K562 (cell line): ENCODE results near the gene UFC1. TPM values are rescaled to one million over a fixed set of nuclear protein-coding genes. Genes with fewer than 3 reads are reported as not detected.
A peak's percentile ranks its signal among the peaks of the same experiment; 100 is the strongest.

ENCODE experiments used
- AFF1 ChIP-seq, 2 experiments: fragments of 450-650 bp; IDR thresholded peaks; 2 replicates each; pipeline ENCODE4 v1.6.1; 2018; ENCODE audit warnings: mild to moderate bottlenecking in 2 of 2, low read depth in 1 of 2; ENCODE audit not compliant: partially characterized antibody in 2 of 2
- BCLAF1 ChIP-seq, 2 experiments: fragments of 450-650 bp in 1 of 2; IDR thresholded peaks; 2 replicates each; pipeline ENCODE4 v1.6.1; 2011 to 2017; ENCODE audit warnings: low read depth in 2 of 2, antibody characterized with exemption in 1 of 2, borderline replicate concordance in 1 of 2, low read length in 1 of 2, mild to moderate bottlenecking in 1 of 2, mixed read lengths in 1 of 2; ENCODE audit not compliant: control insufficient read depth in 1 of 2
- CEBPG ChIP-seq, 3 experiments: fragments of 200-800 bp in 1 of 3; sonication (Bioruptor generic) in 1 of 3; sonication (generic) in 1 of 3; formaldehyde crosslinking in 1 of 3; IDR thresholded peaks in 2 of 3; conservative IDR thresholded peaks in 1 of 3; 2 replicates each; pipeline versions ENCODE4 v1.6.1 to v1.8.0; 2016 to 2022; ENCODE audit warnings: missing compliant biosample characterization in 2 of 3, missing genetic modification characterization in 2 of 3, mild to moderate bottlenecking in 1 of 3, missing genetic modification reagents in 1 of 3
- PML ChIP-seq: IDR thresholded peaks from 2 replicates; pipeline ENCODE4 v1.6.1; 2012; ENCODE audit warnings: low read length, inconsistent platforms
- POLR2H ChIP-seq: IDR thresholded peaks from 2 replicates; pipeline ENCODE4 v1.6.1; 2016; ENCODE audit warnings: missing genetic modification characterization, low read depth, mild to moderate bottlenecking, control low read depth, missing compliant biosample characterization, moderate library complexity
- SP1 ChIP-seq: sonication (generic); formaldehyde crosslinking; IDR thresholded peaks from 2 replicates; pipeline ENCODE4 v1.8.1; 2022; ENCODE audit warnings: mild to moderate bottlenecking, missing genetic modification reagents
- UBTF ChIP-seq, 2 experiments: IDR thresholded peaks; 2 replicates each; pipeline ENCODE4 v1.6.1; 2012; ENCODE audit warnings: improper control_type of control experiment in 2 of 2, low read depth in 2 of 2, low read length in 2 of 2, borderline replicate concordance in 1 of 2
- ZBTB17 ChIP-seq: fragments of 450-650 bp; formaldehyde crosslinking; IDR thresholded peaks from 2 replicates; pipeline ENCODE4 v1.4.0; 2020; ENCODE audit warnings: mild to moderate bottlenecking
- ZNF12 ChIP-seq: sonication (generic); formaldehyde crosslinking; IDR thresholded peaks from 2 replicates; pipeline ENCODE4 v1.4.0; 2020; ENCODE audit warnings: mild to moderate bottlenecking, missing genetic modification reagents
- ZNF445 ChIP-seq: fragments of 250-450 bp; sonication (Bioruptor Pico); IDR thresholded peaks from 2 replicates; pipeline ENCODE4 v1.4.0; 2020; ENCODE audit warnings: low read depth, mild to moderate bottlenecking, moderate library complexity
- polyA plus RNA-seq, 8 experiments: library from polyadenylated mRNA; depleted of rRNA in 4 of 8; stranded (reverse) in 5 of 8; unstranded in 3 of 8; fragments of >200 nt; fragmentation: Nextera tagmentation in 2 of 8; fragmentation: Illumina TruSeq in 1 of 8; extraction: Ambion mirVana in 2 of 8; extraction: Trizol in 1 of 8; gene quantifications; 2 replicates each; pipeline versions ENCODE4 v1.2.1 to v1.2.3, GENCODE V29; 2011 to 2014; ENCODE audit warnings: inconsistent platforms in 1 of 8, missing spikeins in 1 of 8
- total RNA-seq, 7 experiments: library from RNA; depleted of rRNA in 6 of 7; stranded (reverse); fragments of >200 nt in 6 of 7; fragmentation: Illumina TruSeq in 2 of 7; extraction: Trizol in 2 of 7; gene quantifications; 2 replicates each; pipeline versions ENCODE4 v1.2.1 to v1.2.3, GENCODE V29; 2011 to 2021; ENCODE audit warnings: low replicate concordance in 1 of 7
- TF ChIP-seq, protein P1 (sequence below): fragments of 250-450 bp; sonication (Bioruptor Pico); IDR thresholded peaks from 2 replicates; pipeline ENCODE4 v1.9.0; 2021; ENCODE audit warnings: mild to moderate bottlenecking, inconsistent platforms

UFC1 gene
- total and polyA plus RNA-seq, 9 of the 15 experiments (the other 6 are each of a cell fraction or from before 2014, with no cell fraction given): 92.8 to 220 (median 161) TPM

DNA sequence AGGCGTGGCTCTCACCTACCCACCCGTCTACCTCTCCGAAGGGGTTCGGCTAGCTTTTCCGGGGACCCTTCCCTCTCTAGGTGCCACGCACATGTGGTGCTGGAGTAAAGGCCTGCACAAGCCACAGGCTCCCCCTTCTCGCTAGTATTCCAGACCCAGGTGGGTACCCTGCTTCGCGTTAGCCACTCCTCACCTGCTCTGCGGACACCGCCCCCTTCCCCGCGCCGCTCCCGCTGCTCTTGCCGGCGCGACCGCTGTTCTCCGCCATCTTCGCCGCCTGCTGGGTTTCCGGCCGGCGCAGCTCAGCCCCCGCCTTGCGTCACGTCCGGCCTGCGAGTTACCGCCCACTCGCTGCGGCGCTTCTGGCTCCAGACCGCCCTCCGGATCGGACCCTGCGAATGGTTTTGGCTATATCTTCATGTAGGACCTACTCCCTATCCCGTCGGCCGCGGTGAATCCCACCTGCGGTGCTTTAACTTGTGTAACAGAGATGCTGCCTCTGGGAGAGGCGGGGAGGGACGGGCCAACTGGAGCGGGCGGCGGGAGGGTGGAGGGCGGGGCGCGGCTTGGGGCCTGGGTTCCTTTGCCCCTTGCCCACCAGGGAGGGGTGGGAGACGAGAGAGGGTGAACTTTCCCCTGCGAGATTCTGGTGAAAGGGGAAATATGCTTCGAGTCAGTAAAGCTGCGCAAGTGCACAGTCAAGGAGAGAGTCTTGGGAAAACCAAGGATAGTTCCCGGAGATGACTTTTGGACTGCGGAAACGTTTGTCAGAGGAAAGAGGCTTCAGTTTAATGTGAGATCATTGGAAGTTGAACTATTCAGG is 35.8 kb upstream of the UFC1 start, which contains the start of the genes NIT1 and PFDN2 (continued):
- TF ChIP-seq, protein P1, sequence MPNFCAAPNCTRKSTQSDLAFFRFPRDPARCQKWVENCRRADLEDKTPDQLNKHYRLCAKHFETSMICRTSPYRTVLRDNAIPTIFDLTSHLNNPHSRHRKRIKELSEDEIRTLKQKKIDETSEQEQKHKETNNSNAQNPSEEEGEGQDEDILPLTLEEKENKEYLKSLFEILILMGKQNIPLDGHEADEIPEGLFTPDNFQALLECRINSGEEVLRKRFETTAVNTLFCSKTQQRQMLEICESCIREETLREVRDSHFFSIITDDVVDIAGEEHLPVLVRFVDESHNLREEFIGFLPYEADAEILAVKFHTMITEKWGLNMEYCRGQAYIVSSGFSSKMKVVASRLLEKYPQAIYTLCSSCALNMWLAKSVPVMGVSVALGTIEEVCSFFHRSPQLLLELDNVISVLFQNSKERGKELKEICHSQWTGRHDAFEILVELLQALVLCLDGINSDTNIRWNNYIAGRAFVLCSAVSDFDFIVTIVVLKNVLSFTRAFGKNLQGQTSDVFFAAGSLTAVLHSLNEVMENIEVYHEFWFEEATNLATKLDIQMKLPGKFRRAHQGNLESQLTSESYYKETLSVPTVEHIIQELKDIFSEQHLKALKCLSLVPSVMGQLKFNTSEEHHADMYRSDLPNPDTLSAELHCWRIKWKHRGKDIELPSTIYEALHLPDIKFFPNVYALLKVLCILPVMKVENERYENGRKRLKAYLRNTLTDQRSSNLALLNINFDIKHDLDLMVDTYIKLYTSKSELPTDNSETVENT (CRISPR knock-in tag): peak; percentile 86
- no peak for TF ChIP-seq ZNF445
- TF ChIP-seq POLR2H: peak; percentile 77
- 0 out of 2 replicates have a peak, but pooled peaks have one; percentile 20 for TF ChIP-seq ZNF12
- TF ChIP-seq AFF1 (IDR thresholded peaks at IDR 0.05; ENCODE audit: low read depth in 1 of 2, partially characterized antibody in 2 of 2): no peak
- TF ChIP-seq SP1 (CRISPR knock-in tag): peak; percentile 90
- peak; percentile 78 for TF ChIP-seq PML
- peak; percentile 87 for TF ChIP-seq CEBPG (CRISPR knock-in tag; IDR thresholded peaks at IDR 0.05)
- peak; percentile 49 to 71; a peak in 3 of 4 replicates for TF ChIP-seq CEBPG (tag; conservative IDR thresholded peaks at IDR 0.05 in 1 of 2, IDR thresholded peaks at IDR 0.05 in 1 of 2)
- TF ChIP-seq ZBTB17 (CRISPR knock-in tag): peak; percentile 74
- TF ChIP-seq BCLAF1 (IDR thresholded peaks at IDR 0.05; ENCODE audit: borderline replicate concordance in 1 of 2, control insufficient read depth in 1 of 2, low read depth in 2 of 2, low read length in 1 of 2): 0 out of 4 replicates have a peak, but pooled peaks of 1 of the 2 experiments have one; percentile 23
- 0 out of 4 replicates have a peak, but pooled peaks of 1 of the 2 experiments have one; percentile 24 for TF ChIP-seq UBTF (IDR thresholded peaks at IDR 0.05; ENCODE audit: borderline replicate concordance in 1 of 2, low read depth in 2 of 2, low read length in 2 of 2)
